CD4-positive, alpha-beta T cell treated with Interleukin-21 for 1 hour (primary cell): ENCODE measurements around the gene CCIN.
"Not testable (repeated sequence)": the region's sequence is repeated elsewhere in the genome, so short reads cannot be mapped to it uniquely, and the experiment has no call there.

Source experiments
- DNase-seq: peaks from one replicate; pipeline ENCODE4 v3.0.0-alpha.2; 2020

The CCIN gene

GRCh38 chr9:36161187-36161586 lies 8.0 kb upstream of the CCIN start:
- DNase-seq: no peak

DNA sequence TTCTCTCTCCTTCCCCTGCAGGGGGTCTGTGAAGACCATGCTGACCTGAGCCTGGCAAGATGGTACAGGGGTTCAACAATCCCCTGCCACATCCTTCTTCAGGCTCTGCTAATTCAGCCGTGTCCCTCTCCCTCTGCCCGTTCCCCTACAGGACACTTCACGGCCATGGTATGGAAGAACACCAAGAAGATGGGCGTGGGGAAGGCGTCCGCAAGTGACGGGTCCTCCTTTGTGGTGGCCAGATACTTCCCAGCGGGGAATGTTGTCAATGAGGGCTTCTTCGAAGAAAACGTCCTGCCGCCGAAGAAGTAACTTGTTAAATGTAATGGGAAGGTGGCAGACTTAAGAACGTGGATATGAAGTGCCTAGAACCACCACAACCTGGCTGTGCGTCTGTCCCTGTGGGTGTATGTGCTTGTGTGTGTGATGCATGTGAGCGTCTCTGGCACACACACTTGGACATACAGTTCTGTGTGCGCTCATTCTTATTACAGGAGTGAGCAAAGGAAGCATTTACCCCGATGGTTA lies 6.9 kb upstream of the CCIN start:
- no peak for DNase-seq

DNA sequence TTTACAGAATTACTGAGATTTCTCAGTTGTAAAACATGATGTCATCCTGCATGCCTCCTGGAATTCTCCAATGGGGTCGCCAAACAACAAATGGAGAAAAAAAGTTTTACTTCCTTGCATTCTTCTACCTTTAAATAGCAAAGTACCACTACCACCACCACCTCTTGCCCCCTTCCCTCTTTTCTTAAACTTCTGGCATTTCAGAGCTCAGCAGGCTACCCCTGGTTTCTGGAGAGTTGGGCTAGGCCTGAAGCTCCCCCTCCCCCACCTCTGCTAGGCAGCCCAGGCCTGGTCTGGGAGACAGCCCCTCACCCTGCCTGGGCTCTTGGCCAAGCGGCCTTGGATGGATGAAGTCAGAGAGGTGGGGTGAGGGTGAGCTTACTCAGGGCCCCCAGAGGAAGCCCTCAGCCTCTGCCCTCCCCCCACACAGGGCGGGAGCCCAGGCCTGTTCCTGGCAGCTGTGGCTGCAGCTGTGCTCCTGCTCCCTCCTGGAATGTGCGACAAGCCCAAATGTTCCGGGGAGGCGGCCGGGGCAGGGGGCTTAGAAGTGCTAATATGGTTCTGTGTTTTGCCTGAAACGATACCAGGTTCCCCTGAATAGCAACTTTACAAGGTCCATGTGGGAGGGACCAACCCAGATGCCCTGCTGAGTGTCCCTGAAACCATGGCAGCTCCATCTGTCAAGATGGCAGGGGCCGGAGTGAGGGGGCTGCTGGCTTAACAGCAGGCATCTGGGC lies 6.0 kb upstream of the CCIN start:
- DNase-seq: no peak

DNA sequence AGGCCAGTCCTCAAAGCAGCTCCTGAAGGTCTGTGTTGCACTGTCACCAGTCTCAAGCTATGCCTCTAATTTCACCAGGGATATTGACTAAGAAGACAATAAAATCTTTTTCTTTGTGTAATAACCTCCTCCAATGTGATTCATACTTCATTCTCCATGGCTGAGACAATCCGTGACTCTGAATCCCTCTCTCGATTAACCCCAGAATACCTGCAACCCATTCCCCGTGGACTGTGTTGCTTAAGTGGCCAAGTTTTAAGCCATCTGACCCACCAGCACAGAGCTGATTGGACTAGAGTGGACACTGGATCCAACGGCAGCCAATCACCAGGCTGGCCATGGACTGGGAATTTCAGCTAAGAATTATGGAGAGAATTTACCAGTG lies 5.4 kb upstream of the CCIN start:
- no peak for DNase-seq

DNA sequence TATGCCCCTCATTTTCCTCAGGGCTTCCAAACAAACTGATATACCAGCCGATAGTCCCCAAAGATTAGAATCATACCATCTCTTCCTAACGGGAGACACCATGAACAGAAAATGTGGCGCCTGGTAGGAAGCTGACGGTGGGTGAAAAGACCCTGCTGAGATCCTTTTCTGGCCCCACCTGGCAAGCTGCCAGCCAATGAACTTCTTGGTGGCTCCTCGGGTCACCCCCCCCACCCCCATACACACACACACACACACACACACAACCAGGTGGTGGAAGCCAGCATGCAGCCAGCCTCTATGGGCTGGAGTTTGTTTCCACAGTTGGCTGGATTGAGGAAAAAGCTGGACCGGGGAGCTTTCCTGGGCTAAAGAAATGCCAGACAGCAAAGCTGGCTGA lies 4.8 kb upstream of the CCIN start:
- DNase-seq: no peak

GRCh38 chr9:36164989-36165388 lies 4.2 kb upstream of the CCIN start:
- no peak for DNase-seq

DNA sequence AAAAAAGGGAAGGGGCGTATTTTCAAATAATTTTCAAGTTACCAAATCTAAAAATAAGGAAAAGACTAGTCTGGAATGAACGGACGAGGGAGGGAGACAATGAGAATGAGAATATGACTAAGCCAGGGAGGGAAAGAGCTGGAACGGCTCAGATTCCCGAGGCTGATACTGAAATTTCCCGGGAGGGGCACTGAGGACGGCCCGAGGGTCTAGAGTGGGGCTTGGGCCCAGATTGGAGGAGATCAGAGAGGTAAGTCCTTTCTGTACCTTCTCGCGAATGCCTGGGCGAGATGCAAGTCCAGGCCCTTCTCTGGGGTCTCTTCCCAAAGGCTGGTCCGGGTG lies 3.4 kb upstream of the CCIN start:
- no peak for DNase-seq

DNA sequence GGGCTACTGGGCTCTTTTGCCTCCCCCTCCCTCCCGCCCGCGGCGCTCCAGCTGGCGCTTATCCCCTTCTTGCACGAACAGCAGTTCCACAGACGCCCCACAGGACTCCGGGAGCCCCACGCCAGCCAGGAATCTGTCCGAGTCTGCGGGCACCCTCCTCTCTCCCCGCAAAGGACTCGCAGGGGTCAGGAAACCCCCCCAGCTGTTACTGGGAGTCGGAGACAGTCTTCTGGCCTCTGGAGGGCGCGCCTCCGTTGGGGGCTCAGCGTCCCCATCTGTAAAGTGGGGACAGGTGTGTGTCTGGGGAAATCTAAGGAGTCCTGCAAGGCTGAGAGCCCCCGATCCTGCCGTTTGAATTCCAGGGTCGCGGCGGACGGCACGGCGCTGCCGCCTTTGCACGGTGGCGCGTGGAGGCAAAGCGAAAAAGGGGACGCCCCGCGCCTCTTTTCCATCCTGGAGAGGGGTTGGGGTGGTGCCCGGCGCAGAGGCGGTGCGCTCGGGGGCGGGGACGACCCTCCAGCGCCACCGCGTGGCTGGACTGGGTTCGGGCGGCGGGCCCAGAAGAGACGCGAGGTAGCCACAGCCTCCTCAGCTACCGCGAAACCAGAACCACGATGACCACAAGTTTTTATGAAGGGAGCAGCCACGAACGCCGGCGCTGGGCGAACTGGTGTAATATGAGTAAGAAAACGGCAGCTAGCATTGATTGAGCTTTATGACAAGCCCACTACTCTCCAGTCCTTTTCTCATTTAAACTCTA lies 2.8 kb upstream of the CCIN start:
- DNase-seq: peak; percentile 86

- DNase-seq: no peak
Observed at GRCh38 chr9:36169708-36170107, 520 bp downstream of the CCIN start.

DNA sequence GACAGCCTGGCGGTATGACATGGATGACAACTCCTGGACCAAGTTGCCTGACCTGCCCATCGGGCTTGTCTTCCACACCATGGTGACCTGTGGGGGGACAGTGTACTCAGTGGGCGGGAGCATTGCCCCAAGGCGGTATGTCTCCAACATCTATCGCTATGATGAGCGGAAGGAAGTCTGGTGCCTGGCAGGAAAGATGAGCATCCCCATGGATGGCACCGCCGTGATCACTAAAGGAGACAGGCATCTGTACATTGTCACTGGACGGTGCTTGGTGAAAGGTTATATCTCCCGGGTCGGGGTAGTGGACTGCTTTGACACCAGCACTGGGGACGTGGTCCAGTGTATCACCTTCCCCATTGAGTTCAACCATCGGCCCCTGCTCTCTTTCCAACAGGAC lies 1.3 kb downstream of the CCIN start:
- DNase-seq: no peak

DNA sequence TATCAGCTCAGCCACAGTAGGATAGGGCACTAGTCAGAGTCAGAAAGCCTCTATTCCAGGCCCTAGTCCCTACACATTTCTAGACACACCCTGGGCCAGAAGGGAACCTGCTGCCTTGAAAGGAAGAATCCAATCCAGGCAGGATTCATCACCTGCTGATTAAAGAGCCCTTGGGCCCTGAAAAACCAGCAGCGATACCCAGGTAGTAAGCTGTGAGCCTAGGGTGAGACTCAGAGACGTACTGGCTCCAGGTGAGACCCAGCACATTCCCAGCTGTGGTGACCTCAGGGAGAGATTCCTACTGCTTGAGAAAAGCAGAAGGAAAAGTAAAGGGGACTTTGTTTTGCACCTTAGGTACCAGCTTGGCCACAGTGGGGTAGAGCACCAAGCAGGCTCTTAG lies 4.7 kb downstream of the CCIN start:
- no peak for DNase-seq

- DNase-seq: no peak
Observed at GRCh38 chr9:36174271-36174670, 5.1 kb downstream of the CCIN start.

- DNase-seq: no peak
Observed at GRCh38 chr9:36174731-36175130, 5.5 kb downstream of the CCIN start.

- not testable (repeated sequence) for DNase-seq
Observed at GRCh38 chr9:36175209-36175608, 6.0 kb downstream of the CCIN start.

- not testable (repeated sequence) for DNase-seq
Observed at GRCh38 chr9:36176496-36176895, 7.3 kb downstream of the CCIN start.

DNA sequence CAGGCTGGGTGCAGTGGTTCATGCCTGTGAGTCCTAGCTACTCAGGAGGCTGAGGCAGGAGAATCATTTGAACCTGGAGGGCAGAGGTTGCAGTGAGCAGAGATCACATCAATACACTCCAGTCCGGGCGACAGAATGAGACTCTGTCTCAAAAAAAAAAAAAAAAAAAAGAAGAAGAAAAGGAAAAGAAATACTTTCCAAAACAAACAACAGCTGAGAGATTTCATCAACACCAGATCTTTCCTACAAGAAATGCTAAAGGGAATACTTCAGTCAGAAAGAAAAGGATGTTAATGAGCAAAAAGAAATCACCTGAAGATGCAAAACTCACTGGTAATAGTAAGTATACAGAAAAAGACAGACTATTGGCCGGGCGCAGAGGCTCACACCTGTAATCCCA lies 8.4 kb downstream of the CCIN start:
- no peak for DNase-seq

DNA sequence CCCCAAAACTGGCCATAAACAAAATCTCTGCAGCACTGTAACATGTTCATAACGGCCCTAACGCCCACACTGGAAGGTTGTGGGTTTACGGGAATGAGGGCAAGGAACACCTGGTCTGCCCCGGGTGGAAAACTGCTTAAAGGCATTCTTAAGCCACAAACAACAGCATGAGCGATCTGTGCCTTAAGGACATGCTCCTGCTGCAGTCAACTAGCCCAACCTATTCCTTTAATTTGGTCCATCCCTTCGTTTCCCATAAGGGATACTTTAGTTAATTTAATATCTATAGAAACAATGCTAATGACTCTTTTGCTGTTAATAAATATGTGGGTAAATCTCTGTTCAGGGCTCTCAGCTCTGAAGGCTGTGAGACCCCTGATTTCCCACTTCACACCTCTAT lies 11.1 kb downstream of the CCIN start:
- DNase-seq: not testable (repeated sequence)

GRCh38 chr9:36187414-36187813 lies 18.2 kb downstream of the CCIN start:
- DNase-seq: no peak

- DNase-seq: no peak
Observed at GRCh38 chr9:36188212-36188611, 19.0 kb downstream of the CCIN start.

DNA sequence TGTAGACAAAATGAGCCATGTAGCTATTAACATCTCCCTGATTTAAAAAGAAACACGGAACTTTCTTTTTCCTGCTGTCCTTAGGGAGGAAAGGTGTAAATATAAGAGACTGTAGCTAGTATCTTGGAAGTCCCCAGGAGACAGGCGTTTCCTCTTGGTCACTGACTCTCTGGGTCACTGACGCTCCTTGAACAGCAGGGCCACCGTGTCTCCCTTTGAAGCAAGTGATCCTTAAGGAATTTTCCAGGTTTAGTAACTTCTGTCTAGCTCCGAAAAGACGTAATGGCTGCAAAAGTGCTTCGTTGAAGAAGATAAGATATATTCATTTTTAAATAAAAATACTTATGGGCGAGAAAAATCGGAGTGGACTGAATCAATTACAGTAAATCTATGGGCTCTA lies 20.8 kb downstream of the CCIN start:
- no peak for DNase-seq

DNA sequence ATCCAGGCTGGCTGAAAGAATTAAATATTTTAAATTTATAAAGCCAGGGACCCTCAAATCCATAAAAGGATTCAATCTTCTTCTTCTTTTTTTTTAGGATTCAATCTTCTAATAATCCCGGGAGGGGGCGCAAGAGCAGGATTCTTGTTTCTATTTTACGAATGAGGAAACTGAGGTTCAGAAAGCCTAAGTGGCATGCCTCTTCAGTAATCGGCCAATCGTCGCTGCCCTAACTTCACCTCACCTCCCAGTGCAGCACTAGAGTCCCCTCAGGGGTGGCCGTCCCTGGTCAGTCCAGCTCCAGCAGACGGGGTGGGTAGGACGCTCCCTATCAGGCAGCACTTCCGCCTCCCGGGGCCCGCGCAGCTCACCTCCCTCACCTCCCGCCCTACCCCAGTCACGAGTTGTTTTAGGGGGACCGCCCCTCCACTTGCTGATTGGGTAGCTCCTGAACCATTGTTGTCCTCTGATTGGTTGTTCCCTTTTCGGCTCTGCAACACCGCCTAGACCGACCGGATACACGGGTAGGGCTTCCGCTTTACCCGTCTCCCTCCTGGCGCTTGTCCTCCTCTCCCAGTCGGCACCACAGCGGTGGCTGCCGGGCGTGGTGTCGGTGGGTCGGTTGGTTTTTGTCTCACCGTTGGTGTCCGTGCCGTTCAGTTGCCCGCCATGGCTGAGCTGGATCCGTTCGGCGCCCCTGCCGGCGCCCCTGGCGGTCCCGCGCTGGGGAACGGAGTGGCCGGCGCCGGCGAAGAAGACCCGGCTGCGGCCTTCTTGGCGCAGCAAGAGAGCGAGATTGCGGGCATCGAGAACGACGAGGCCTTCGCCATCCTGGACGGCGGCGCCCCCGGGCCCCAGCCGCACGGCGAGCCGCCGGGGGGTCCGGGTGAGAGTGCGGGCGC lies 21.5 kb downstream of the CCIN start, which contains the start of gene CLTA:
Gene CLTA, plus strand, starts transcription at position 534 of the 902 bp plus-strand sequence. Its CDS starts 136 bp downstream, at position 670.
- peak; percentile 97 for DNase-seq

GRCh38 chr9:36191290-36191645 lies 22.1 kb downstream of the CCIN start:
- DNase-seq: peak; percentile 35

GRCh38 chr9:36191686-36192085 lies 22.5 kb downstream of the CCIN start:
- DNase-seq: no peak
